ACC112 (cell line): ENCODE results near the gene CLEC20A.
A peak's percentile ranks its signal among the peaks of the same experiment; 100 is the strongest.

ENCODE experiments used
- H2AFZ ChIP-seq: fragments of 200-600 bp; sonication (generic); one replicate; pipeline ENCODE4 v1.6.0; 2017; ENCODE audit warnings: antibody characterized with exemption, low read length; ENCODE audit not compliant: unreplicated experiment
- H3K27ac ChIP-seq: fragments of 200-600 bp; sonication (generic); 2 replicates; pipeline ENCODE4 v1.5.1; 2014; ENCODE audit warnings: low read depth, mild to moderate bottlenecking, antibody characterized with exemption, low read length, moderate library complexity
- H3K27me3 ChIP-seq: fragments of 200-600 bp; sonication (generic); 2 replicates; pipeline ENCODE4 v1.6.1; 2014; ENCODE audit warnings: mild to moderate bottlenecking, antibody characterized with exemption, low read length, moderate library complexity, mixed read lengths; ENCODE audit not compliant: insufficient read depth
- H3K36me3 ChIP-seq: fragments of 200-600 bp; sonication (generic); 2 replicates; pipeline ENCODE4 v1.6.1; 2016; ENCODE audit warnings: mild to moderate bottlenecking, antibody characterized with exemption, low read length, moderate library complexity, mixed read lengths; ENCODE audit not compliant: insufficient read depth
- H3K4me1 ChIP-seq: fragments of 200-600 bp; sonication (generic); one replicate; pipeline ENCODE4 v1.6.1; 2016; ENCODE audit warnings: low read length, mixed read lengths; ENCODE audit not compliant: insufficient read depth, unreplicated experiment, control insufficient read depth
- H3K4me3 ChIP-seq: fragments of 200-600 bp; sonication (generic); 2 replicates; pipeline ENCODE4 v1.5.1; 2014; ENCODE audit warnings: mild to moderate bottlenecking, low read depth, low read length
- H3K79me2 ChIP-seq: fragments of 200-600 bp; sonication (generic); one replicate; pipeline ENCODE4 v1.6.0; 2016; ENCODE audit warnings: low read length; ENCODE audit not compliant: control insufficient read depth, unreplicated experiment, insufficient read depth

The CLEC20A gene

GRCh38 chr1:178452013-178452412 is 44.8 kb downstream of the CLEC20A start:
- no peak overlapping the region for H3K27ac ChIP-seq
- no peaks in the 10 kb centered on the region for H3K79me2 ChIP-seq
- H3K27me3 ChIP-seq, result no peaks in the 10 kb centered on the region
- no peak overlapping the region for H3K4me3 ChIP-seq
- H2AFZ ChIP-seq, result no peak overlapping the region
- H3K36me3 ChIP-seq, result peaks cover 20% of the 10 kb centered on the region
- peaks cover 19% of the 10 kb centered on the region for H3K4me1 ChIP-seq

GRCh38 chr1:178451529-178451928 is 45.2 kb downstream of the CLEC20A start:
- Histone ChIP-seq H3K27me3 (no peaks in the 10 kb centered on the region), H3K27ac (peak overlapping the region; percentile 28), H3K36me3 (peaks cover 15% of the 10 kb centered on the region), H3K4me1 (peaks cover 19% of the 10 kb centered on the region), H2AFZ (no peak overlapping the region), H3K4me3 (no peak overlapping the region), H3K79me2 (no peaks in the 10 kb centered on the region)

- H2AFZ ChIP-seq, result no peak overlapping the region
- H3K79me2 ChIP-seq, result no peaks in the 10 kb centered on the region
- no peaks in the 10 kb centered on the region for H3K27me3 ChIP-seq
- H3K36me3 ChIP-seq, result peaks cover 13% of the 10 kb centered on the region; the same call in 1 of the 2 replicates
- no peak overlapping the region for H3K4me3 ChIP-seq
- peaks cover 19% of the 10 kb centered on the region for H3K4me1 ChIP-seq
- H3K27ac ChIP-seq, result no peak overlapping the region
These were observed 45.9 kb downstream of the CLEC20A start for GRCh38 chr1:178450871-178451270.

- no peak overlapping the region for H3K27ac ChIP-seq
- no peak overlapping the region for H3K4me3 ChIP-seq
- H3K27me3 ChIP-seq, result no peaks in the 10 kb centered on the region
- H3K4me1 ChIP-seq, result no peaks in the 10 kb centered on the region
- H3K79me2 ChIP-seq, result no peaks in the 10 kb centered on the region
- peaks cover 47% of the 10 kb centered on the region for H3K36me3 ChIP-seq
- H2AFZ ChIP-seq, result no peak overlapping the region
These were observed 53.8 kb downstream of the CLEC20A start for GRCh38 chr1:178442925-178443324.

GRCh38 chr1:178438432-178438831 is 58.3 kb downstream of the CLEC20A start:
- H3K79me2 ChIP-seq, result no peaks in the 10 kb centered on the region
- no peak overlapping the region for H3K27ac ChIP-seq
- H3K27me3 ChIP-seq, result no peaks in the 10 kb centered on the region
- no peaks in the 10 kb centered on the region for H3K4me1 ChIP-seq
- H3K4me3 ChIP-seq, result no peak overlapping the region
- H3K36me3 ChIP-seq, result peaks cover 37% of the 10 kb centered on the region
- no peak overlapping the region for H2AFZ ChIP-seq

GRCh38 chr1:178436899-178437298 is 59.9 kb downstream of the CLEC20A start:
- Histone ChIP-seq H3K79me2 (no peaks in the 10 kb centered on the region), H3K4me3 (no peak overlapping the region), H3K27me3 (no peaks in the 10 kb centered on the region), H2AFZ (no peak overlapping the region), H3K4me1 (no peaks in the 10 kb centered on the region), H3K27ac (no peak overlapping the region), H3K36me3 (peaks cover 25% of the 10 kb centered on the region)

GRCh38 chr1:178434899-178435435 is 61.8 kb downstream of the CLEC20A start:
- peaks cover 6% of the 10 kb centered on the region; the same call in 1 of the 2 replicates for H3K36me3 ChIP-seq
- no peak overlapping the region for H3K27ac ChIP-seq
- no peaks in the 10 kb centered on the region for H3K4me1 ChIP-seq
- H2AFZ ChIP-seq, result no peak overlapping the region
- H3K79me2 ChIP-seq, result no peaks in the 10 kb centered on the region
- no peaks in the 10 kb centered on the region for H3K27me3 ChIP-seq
- H3K4me3 ChIP-seq, result no peak overlapping the region

GRCh38 chr1:178434360-178434759 is 62.4 kb downstream of the CLEC20A start:
- no peak overlapping the region for H3K27ac ChIP-seq
- H3K4me1 ChIP-seq, result no peaks in the 10 kb centered on the region
- no peaks in the 10 kb centered on the region for H3K79me2 ChIP-seq
- no peak overlapping the region for H3K4me3 ChIP-seq
- peaks cover 2% of the 10 kb centered on the region; the same call in 1 of the 2 replicates for H3K36me3 ChIP-seq
- H2AFZ ChIP-seq, result no peak overlapping the region
- no peaks in the 10 kb centered on the region for H3K27me3 ChIP-seq
